Osteoblast (primary cell): ENCODE data around the gene SLC35B3. TPM values are rescaled to one million over a fixed set of nuclear protein-coding genes. Genes with fewer than 3 reads are reported as not detected.

Experiments used
- DNase-seq: peaks from one replicate; pipeline ENCODE4 v3.0.0; 2011; ENCODE audit warnings: low spot score, mixed read lengths; ENCODE audit not compliant: insufficient read length; ENCODE audit errors: missing footprints
- H2AFZ ChIP-seq: 2 replicates; pipeline ENCODE4 v1.6.0; 2011; ENCODE audit warnings: mild to moderate bottlenecking, low read length
- H3K27ac ChIP-seq: 2 replicates; pipeline ENCODE4 v1.5.1; 2011; ENCODE audit warnings: mild to moderate bottlenecking, low read depth, low read length, moderate library complexity
- H3K27me3 ChIP-seq: 2 replicates; pipeline ENCODE4 v1.6.0; 2012; ENCODE audit warnings: mild to moderate bottlenecking, control low read depth, inconsistent platforms, low read length, moderate library complexity; ENCODE audit not compliant: insufficient read depth
- H3K36me3 ChIP-seq: 2 replicates; pipeline ENCODE4 v1.5.1; 2011; ENCODE audit warnings: mild to moderate bottlenecking, low read length, control low read depth, moderate library complexity; ENCODE audit not compliant: insufficient read depth
- H3K4me1 ChIP-seq: 2 replicates; pipeline ENCODE4 v1.5.1; 2011; ENCODE audit warnings: mild to moderate bottlenecking, low read length, control low read depth, moderate library complexity; ENCODE audit not compliant: insufficient read depth
- H3K4me2 ChIP-seq: 2 replicates; pipeline ENCODE4 v1.6.0; 2011; ENCODE audit warnings: mild to moderate bottlenecking, low read length; ENCODE audit not compliant: insufficient read depth
- H3K4me3 ChIP-seq: fragments of 200-600 bp; sonication (generic); 3 replicates; pipeline ENCODE4 v1.5.1; 2012; ENCODE audit warnings: mild to moderate bottlenecking, low read length, inconsistent platforms; ENCODE audit not compliant: insufficient read depth
- H3K79me2 ChIP-seq: 2 replicates; pipeline ENCODE4 v1.6.0; 2012; ENCODE audit warnings: mild to moderate bottlenecking, low read length, control low read depth, inconsistent platforms; ENCODE audit not compliant: insufficient read depth
- H3K9me3 ChIP-seq: 2 replicates; pipeline ENCODE4 v1.5.1; 2011; ENCODE audit warnings: low read depth, low read length, control low read depth
- H4K20me1 ChIP-seq: 2 replicates; pipeline ENCODE4 v1.6.0; 2012; ENCODE audit warnings: mild to moderate bottlenecking, low read length, control low read depth; ENCODE audit not compliant: insufficient read depth
- total RNA-seq: library from RNA; depleted of rRNA; stranded (reverse); fragments of >200 nt; gene quantifications from 2 replicates; pipeline ENCODE4 v1.2.3, GENCODE V29; 2012
- TF ChIP-seq, protein P1 (sequence below): IDR thresholded peaks from 2 replicates; pipeline ENCODE4 v1.5.1; 2011; ENCODE audit warnings: mild to moderate bottlenecking, low read depth, low read length, moderate library complexity; ENCODE audit errors: extremely low read depth

The SLC35B3 gene
- total RNA-seq, 1 donor, result 27.5 TPM

DNA sequence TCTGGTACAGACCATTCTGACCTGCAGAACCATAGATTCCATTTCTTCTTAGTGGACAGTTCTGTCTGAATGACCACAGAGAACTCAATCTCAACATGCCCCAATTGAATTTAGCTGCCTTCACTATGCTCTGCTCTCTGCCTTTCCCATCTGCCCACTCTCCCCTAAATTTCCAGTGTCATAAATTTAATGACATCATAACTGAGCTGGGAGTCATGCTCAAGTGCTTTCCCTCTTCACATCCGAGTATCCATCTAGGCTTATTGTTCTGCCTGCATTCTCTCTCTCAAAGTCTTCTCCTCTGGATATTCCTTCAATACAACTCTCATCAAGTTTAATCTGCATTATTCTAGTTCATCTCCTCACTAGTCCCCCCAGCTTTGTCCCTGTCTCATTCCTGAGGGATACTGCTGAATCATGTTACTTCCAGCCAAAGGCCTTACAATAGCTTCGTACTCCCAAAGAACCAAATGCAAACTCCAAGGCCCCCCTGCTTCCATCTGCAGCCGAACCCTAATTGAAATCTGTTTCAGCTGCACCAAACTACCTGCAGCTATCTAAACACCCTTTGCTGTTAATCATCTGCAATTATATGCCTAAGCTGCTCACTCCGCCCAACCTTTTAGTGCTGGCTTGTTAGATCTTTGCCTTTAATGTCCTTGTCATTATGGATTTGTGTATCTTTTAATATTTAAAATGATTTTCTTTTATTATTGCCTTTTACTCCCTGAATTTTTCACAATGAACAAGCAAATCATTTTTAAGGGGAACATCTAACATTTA lies 46.1 kb downstream of the SLC35B3 start:
- no peak overlapping the region for H3K4me3 ChIP-seq
- no peak overlapping the region for H3K4me2 ChIP-seq
- DNase-seq, result no peak
- H2AFZ ChIP-seq, result no peak overlapping the region
- H3K79me2 ChIP-seq, result no peaks in the 10 kb centered on the region
- TF ChIP-seq, protein P1, sequence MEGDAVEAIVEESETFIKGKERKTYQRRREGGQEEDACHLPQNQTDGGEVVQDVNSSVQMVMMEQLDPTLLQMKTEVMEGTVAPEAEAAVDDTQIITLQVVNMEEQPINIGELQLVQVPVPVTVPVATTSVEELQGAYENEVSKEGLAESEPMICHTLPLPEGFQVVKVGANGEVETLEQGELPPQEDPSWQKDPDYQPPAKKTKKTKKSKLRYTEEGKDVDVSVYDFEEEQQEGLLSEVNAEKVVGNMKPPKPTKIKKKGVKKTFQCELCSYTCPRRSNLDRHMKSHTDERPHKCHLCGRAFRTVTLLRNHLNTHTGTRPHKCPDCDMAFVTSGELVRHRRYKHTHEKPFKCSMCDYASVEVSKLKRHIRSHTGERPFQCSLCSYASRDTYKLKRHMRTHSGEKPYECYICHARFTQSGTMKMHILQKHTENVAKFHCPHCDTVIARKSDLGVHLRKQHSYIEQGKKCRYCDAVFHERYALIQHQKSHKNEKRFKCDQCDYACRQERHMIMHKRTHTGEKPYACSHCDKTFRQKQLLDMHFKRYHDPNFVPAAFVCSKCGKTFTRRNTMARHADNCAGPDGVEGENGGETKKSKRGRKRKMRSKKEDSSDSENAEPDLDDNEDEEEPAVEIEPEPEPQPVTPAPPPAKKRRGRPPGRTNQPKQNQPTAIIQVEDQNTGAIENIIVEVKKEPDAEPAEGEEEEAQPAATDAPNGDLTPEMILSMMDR, result no peak
- H3K27ac ChIP-seq, result no peak overlapping the region
- H3K4me1 ChIP-seq, result no peaks in the 10 kb centered on the region
- H3K36me3 ChIP-seq, result no peaks in the 10 kb centered on the region
- H3K9me3 ChIP-seq, result no peaks in the 10 kb centered on the region
- no peaks in the 10 kb centered on the region for H3K27me3 ChIP-seq
- H4K20me1 ChIP-seq, result no peaks in the 10 kb centered on the region

GRCh38 chr6:8387942-8388437 lies 47.4 kb downstream of the SLC35B3 start:
- no peak overlapping the region for H2AFZ ChIP-seq
- H3K27ac ChIP-seq, result no peak overlapping the region
- H4K20me1 ChIP-seq, result no peaks in the 10 kb centered on the region
- H3K79me2 ChIP-seq, result no peaks in the 10 kb centered on the region
- no peak for DNase-seq
- no peak overlapping the region for H3K4me2 ChIP-seq
- no peaks in the 10 kb centered on the region for H3K9me3 ChIP-seq
- H3K4me3 ChIP-seq, result no peak overlapping the region
- TF ChIP-seq, protein P1, result no peak
- no peaks in the 10 kb centered on the region for H3K4me1 ChIP-seq
- no peaks in the 10 kb centered on the region for H3K36me3 ChIP-seq
- H3K27me3 ChIP-seq, result no peaks in the 10 kb centered on the region

- H3K27me3 ChIP-seq, result no peaks in the 10 kb centered on the region
- no peaks in the 10 kb centered on the region for H3K9me3 ChIP-seq
- H2AFZ ChIP-seq, result no peak overlapping the region
- no peaks in the 10 kb centered on the region for H3K4me1 ChIP-seq
- no peaks in the 10 kb centered on the region for H3K79me2 ChIP-seq
- no peak overlapping the region for H3K27ac ChIP-seq
- TF ChIP-seq, protein P1, result no peak
- no peaks in the 10 kb centered on the region for H3K36me3 ChIP-seq
- no peak overlapping the region for H3K4me2 ChIP-seq
- no peaks in the 10 kb centered on the region for H4K20me1 ChIP-seq
- H3K4me3 ChIP-seq, result no peak overlapping the region
- DNase-seq, result peak; percentile 1
Observed at GRCh38 chr6:8383584-8383983, 51.8 kb downstream of the SLC35B3 start.

- H3K79me2 ChIP-seq, result no peaks in the 10 kb centered on the region
- no peaks in the 10 kb centered on the region for H3K36me3 ChIP-seq
- no peaks in the 10 kb centered on the region for H3K27me3 ChIP-seq
- H3K4me1 ChIP-seq, result no peaks in the 10 kb centered on the region
- no peak overlapping the region for H2AFZ ChIP-seq
- H3K4me2 ChIP-seq, result no peak overlapping the region
- H3K27ac ChIP-seq, result no peak overlapping the region
- DNase-seq, result no peak
- H4K20me1 ChIP-seq, result no peaks in the 10 kb centered on the region
- no peaks in the 10 kb centered on the region for H3K9me3 ChIP-seq
- TF ChIP-seq, protein P1, result no peak
- no peak overlapping the region for H3K4me3 ChIP-seq
Observed at GRCh38 chr6:8382434-8382833, 52.9 kb downstream of the SLC35B3 start.
